Neural cell (in vitro differentiated cells): ENCODE results near the gene HELZ. TPM values are rescaled to one million over a fixed set of nuclear protein-coding genes. Genes with fewer than 3 reads are reported as not detected.

Source experiments
- H2AFZ ChIP-seq: fragments of 200-600, 300-800 bp; sonication (generic), shearing (Covaris generic); 2 replicates; pipeline ENCODE4 v1.6.0; 2014; ENCODE audit warnings: low read depth, mild to moderate bottlenecking, antibody characterized with exemption, low read length, moderate library complexity
- H3F3A ChIP-seq: fragments of 200-600 bp; shearing (Covaris generic); 2 replicates; pipeline ENCODE4 v1.6.1; 2016; ENCODE audit warnings: mild to moderate bottlenecking, moderate library complexity, mixed read lengths, antibody characterized with exemption, low read length; ENCODE audit not compliant: insufficient read depth, poor library complexity, severe bottlenecking
- H3K27ac ChIP-seq: fragments of 200-600, 300-800 bp; sonication (generic), shearing (Covaris generic); 2 replicates; pipeline ENCODE4 v1.5.1; 2014; ENCODE audit warnings: mild to moderate bottlenecking, low read length, moderate library complexity
- H3K27me3 ChIP-seq: fragments of 300-800, 200-600 bp; sonication (generic), shearing (Covaris generic); 2 replicates; pipeline ENCODE4 v1.6.0; 2014; ENCODE audit warnings: mild to moderate bottlenecking, low read depth, low read length, moderate library complexity; ENCODE audit not compliant: insufficient read depth
- H3K36me3 ChIP-seq: fragments of 300-800, 200-600 bp; sonication (generic), shearing (Covaris generic); 2 replicates; pipeline ENCODE4 v1.5.1; 2014; ENCODE audit warnings: mild to moderate bottlenecking, antibody characterized with exemption, low read length, moderate library complexity; ENCODE audit not compliant: insufficient read depth
- H3K4me2 ChIP-seq: fragments of 300-800, 200-600 bp; sonication (generic), shearing (Covaris generic); 2 replicates; pipeline ENCODE4 v1.6.0; 2014; ENCODE audit warnings: mild to moderate bottlenecking, low read length
- H3K4me3 ChIP-seq: fragments of 300-800, 200-600 bp; sonication (generic), shearing (Covaris generic); 2 replicates; pipeline ENCODE4 v1.5.1; 2014; ENCODE audit warnings: mild to moderate bottlenecking, low read length, moderate library complexity
- H3K79me2 ChIP-seq: fragments of 200-600 bp; shearing (Covaris generic); replicated peaks from 2 replicates; pipeline ENCODE4 v1.6.0; 2014; ENCODE audit warnings: mild to moderate bottlenecking, low read length, moderate library complexity; ENCODE audit not compliant: insufficient read depth
- H3K9ac ChIP-seq: fragments of 300-800, 200-600 bp; sonication (generic), shearing (Covaris generic); 2 replicates; pipeline ENCODE4 v1.6.1; 2016; ENCODE audit warnings: mild to moderate bottlenecking, low read length, mixed read lengths
- H3K9me2 ChIP-seq: fragments of 200-600 bp; shearing (Covaris generic); 2 replicates; pipeline ENCODE4 v1.6.1; 2016; ENCODE audit warnings: mild to moderate bottlenecking, low read length, mixed read lengths; ENCODE audit not compliant: insufficient read depth
- H3K9me3 ChIP-seq: fragments of 200-600, 300-800 bp; sonication (generic), shearing (Covaris generic); 2 replicates; pipeline ENCODE4 v1.6.1; 2016; ENCODE audit warnings: mild to moderate bottlenecking, mixed run types, low read length, moderate library complexity, mixed read lengths
- H4K20me1 ChIP-seq: fragments of 200-600 bp; shearing (Covaris generic); 2 replicates; pipeline ENCODE4 v1.6.1; 2016; ENCODE audit warnings: mild to moderate bottlenecking, mixed run types; ENCODE audit not compliant: insufficient read depth
- CTCF ChIP-seq: fragments of 450-650 bp; IDR thresholded peaks from 2 replicates; pipeline ENCODE4 v1.5.1; 2014; ENCODE audit warnings: antibody characterized with exemption, mild to moderate bottlenecking, moderate library complexity; ENCODE audit not compliant: poor library complexity, severe bottlenecking
- EP300 ChIP-seq: fragments of 450-650 bp; conservative IDR thresholded peaks from 2 replicates; pipeline ENCODE4 v1.6.1; 2014; ENCODE audit warnings: antibody characterized with exemption, mild to moderate bottlenecking, moderate library complexity; ENCODE audit not compliant: poor library complexity, severe bottlenecking
- EZH2 ChIP-seq: fragments of 200-600, 300-800 bp; shearing (Covaris generic), sonication (generic); IDR thresholded peaks from 2 replicates; pipeline ENCODE4 v1.6.1; 2014; ENCODE audit warnings: antibody characterized with exemption, low read length, borderline replicate concordance, mild to moderate bottlenecking; ENCODE audit not compliant: insufficient read depth, poor library complexity, severe bottlenecking
- MXI1 ChIP-seq: fragments of 450-650 bp; conservative IDR thresholded peaks from 2 replicates; pipeline ENCODE4 v1.6.1; 2014; ENCODE audit warnings: antibody characterized with exemption, mild to moderate bottlenecking; ENCODE audit not compliant: poor library complexity, severe bottlenecking
- POLR2AphosphoS5 ChIP-seq: IDR thresholded peaks from 2 replicates; pipeline ENCODE4 v1.6.1; 2012
- RAD21 ChIP-seq: fragments of 450-650 bp; conservative IDR thresholded peaks from 2 replicates; pipeline ENCODE4 v1.6.1; 2014; ENCODE audit warnings: antibody characterized with exemption, mild to moderate bottlenecking, moderate library complexity
- REST ChIP-seq: IDR thresholded peaks from 2 replicates; pipeline ENCODE4 v1.6.1; 2012; ENCODE audit warnings: borderline replicate concordance
- SMC3 ChIP-seq: fragments of 450-650 bp; conservative IDR thresholded peaks from 2 replicates; pipeline ENCODE4 v1.6.1; 2014; ENCODE audit warnings: antibody characterized with exemption, mild to moderate bottlenecking, moderate library complexity; ENCODE audit not compliant: poor library complexity
- TAF1 ChIP-seq: IDR thresholded peaks from 2 replicates; pipeline ENCODE4 v1.6.1; 2012; ENCODE audit warnings: low read depth
- polyA plus RNA-seq: library from polyadenylated mRNA; depleted of rRNA; stranded (reverse); fragments of >200 nt; gene quantifications from 2 replicates; pipeline ENCODE4 v1.2.3, GENCODE V29; 2014

HELZ gene
- polyA plus RNA-seq, 1 donor from 2014 or later = 11.7 TPM

GRCh38 chr17:67281053-67281452, 36.1 kb upstream of the HELZ start:
- Histone ChIP-seq H3K9me3 (no peaks in the 10 kb centered on the region), H3K79me2 (no peaks in the 10 kb centered on the region), H3K9me2 (no peaks in the 10 kb centered on the region), H3K9ac (no peak overlapping the region), H4K20me1 (no peaks in the 10 kb centered on the region), H3K4me3 (no peak overlapping the region), H3F3A (no peaks in the 10 kb centered on the region), H3K27ac (no peak overlapping the region), H3K27me3 (no peaks in the 10 kb centered on the region), H3K4me2 (no peak overlapping the region), H3K36me3 (no peaks in the 10 kb centered on the region), H2AFZ (no peak overlapping the region)
- TF ChIP-seq EP300 = no peak
- no peak for TF ChIP-seq MXI1
- no peak for TF ChIP-seq TAF1
- TF ChIP-seq POLR2AphosphoS5 = no peak
- TF ChIP-seq REST = no peak
- no peak for TF ChIP-seq CTCF
- no peak for TF ChIP-seq SMC3
- no peak for TF ChIP-seq EZH2
- TF ChIP-seq RAD21 = no peak

- no peak overlapping the region for H3K4me2 ChIP-seq
- H3K4me3 ChIP-seq = no peak overlapping the region
- no peaks in the 10 kb centered on the region for H3K9me3 ChIP-seq
- H3K27ac ChIP-seq = no peak overlapping the region
- H2AFZ ChIP-seq = no peak overlapping the region
- no peaks in the 10 kb centered on the region for H3F3A ChIP-seq
- H3K36me3 ChIP-seq = no peaks in the 10 kb centered on the region
- TF ChIP-seq EZH2 = no peak
- TF ChIP-seq EP300 = no peak
- TF ChIP-seq REST = no peak
- TF ChIP-seq TAF1 = no peak
- no peak for TF ChIP-seq RAD21
- H3K9me2 ChIP-seq = no peaks in the 10 kb centered on the region
- no peaks in the 10 kb centered on the region for H3K27me3 ChIP-seq
- no peak overlapping the region for H3K9ac ChIP-seq
- no peaks in the 10 kb centered on the region for H3K79me2 ChIP-seq
- H4K20me1 ChIP-seq = no peaks in the 10 kb centered on the region
Measured at GRCh38 chr17:67280279-67280678, 35.3 kb upstream of the HELZ start.
